ENCODE measurements around the gene SPIRE2.
"Not testable (repeated sequence)": the region's sequence is repeated elsewhere in the genome, so short reads cannot be mapped to it uniquely, and the experiment has no call there.

Gene SPIRE2, protein sequence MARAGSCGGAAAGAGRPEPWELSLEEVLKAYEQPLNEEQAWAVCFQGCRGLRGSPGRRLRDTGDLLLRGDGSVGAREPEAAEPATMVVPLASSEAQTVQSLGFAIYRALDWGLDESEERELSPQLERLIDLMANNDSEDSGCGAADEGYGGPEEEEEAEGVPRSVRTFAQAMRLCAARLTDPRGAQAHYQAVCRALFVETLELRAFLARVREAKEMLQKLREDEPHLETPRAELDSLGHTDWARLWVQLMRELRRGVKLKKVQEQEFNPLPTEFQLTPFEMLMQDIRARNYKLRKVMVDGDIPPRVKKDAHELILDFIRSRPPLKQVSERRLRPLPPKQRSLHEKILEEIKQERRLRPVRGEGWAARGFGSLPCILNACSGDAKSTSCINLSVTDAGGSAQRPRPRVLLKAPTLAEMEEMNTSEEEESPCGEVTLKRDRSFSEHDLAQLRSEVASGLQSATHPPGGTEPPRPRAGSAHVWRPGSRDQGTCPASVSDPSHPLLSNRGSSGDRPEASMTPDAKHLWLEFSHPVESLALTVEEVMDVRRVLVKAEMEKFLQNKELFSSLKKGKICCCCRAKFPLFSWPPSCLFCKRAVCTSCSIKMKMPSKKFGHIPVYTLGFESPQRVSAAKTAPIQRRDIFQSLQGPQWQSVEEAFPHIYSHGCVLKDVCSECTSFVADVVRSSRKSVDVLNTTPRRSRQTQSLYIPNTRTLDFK

DNA sequence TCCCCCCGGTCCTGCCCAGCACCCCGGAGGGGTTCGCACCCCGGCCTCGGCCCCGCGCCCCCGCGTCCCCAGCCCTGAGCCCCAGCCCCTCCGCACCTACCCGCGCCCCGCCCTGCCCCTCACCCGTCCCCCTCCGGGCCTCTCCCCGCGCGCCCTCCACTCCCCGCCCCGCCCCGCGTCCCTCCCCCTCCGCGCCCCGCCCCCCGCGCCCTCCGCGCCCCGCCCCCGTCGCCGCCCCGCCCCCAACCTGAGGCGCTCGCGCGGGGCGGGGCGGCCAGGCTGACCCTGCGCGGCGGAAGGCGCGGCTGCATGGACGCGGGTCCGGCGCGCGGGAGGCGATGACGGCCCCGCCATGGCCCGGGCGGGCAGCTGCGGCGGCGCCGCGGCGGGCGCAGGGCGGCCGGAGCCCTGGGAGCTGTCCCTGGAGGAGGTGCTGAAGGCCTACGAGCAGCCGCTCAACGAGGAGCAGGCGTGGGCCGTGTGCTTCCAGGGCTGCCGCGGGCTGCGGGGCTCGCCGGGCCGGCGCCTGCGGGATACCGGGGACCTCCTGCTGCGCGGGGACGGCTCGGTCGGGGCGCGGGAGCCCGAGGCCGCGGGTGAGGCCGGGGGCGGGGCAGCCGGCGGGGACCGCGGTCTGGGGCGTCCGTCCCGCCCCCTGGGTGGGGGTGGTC is at the start of gene SPIRE2:
TSS of gene SPIRE2 (plus strand) at position 277 of the 671 bp plus-strand sequence. CDS start at position 353, 76 bp downstream.
- peak; percentile 38 for DNase-seq (ENCODE audit: low spot score)

DNA sequence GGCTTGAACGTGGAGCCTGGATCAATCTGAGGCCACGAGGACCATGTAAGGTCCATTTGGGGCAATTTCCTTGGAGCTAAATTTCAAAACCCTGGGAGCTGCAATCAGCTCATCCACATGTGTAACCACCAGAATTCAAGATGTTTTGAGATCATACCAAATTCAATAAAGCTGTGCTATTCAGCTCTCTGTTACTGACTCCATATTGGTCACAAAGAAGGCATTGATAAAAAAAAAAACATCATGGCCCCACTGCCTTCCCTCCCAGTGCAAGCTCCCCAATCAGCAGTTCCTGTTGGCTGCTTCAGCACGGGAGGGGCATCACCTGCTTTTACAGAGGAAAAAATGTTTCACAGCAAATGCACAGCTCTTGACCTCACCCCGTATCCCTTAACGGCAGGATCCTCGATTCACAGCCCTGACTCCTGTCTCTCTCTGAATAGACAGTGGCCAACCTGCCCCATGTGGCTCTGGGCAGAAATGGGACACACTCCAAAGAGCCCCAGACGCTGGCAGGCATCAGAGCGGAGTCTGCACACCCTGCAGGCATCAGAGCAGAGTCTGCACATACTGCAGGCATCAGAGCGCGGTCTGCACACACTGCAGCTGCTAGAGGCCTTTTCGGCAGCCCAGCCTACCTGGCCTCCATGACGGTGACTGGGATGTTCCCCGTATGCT is 48.9 kb upstream of the SPIRE2 start:
- peak; percentile 92 for DNase-seq (ENCODE audit: low spot score)

- DNase-seq (ENCODE audit: low spot score) = no peak
Measured at GRCh38 chr16:89779909-89780305, 48.4 kb upstream of the SPIRE2 start.

DNA sequence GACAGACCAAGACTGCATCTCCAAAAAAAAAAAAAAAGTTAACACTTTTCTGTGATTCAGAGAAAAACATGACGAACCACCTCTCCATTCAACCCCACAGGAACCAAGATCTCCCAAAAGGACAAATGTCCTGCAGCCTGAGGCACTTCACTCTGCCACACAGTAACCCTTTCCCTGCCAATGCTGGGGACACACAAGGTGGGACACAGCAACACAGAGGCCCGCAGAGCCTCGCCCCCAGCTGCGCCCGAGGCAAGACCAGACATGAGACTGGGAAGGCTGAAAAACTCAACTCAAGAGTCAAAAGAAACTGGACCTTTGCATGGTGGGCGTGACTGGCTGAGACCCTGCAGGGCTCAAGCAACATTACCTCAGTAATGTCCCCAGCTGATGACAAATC is 45.8 kb upstream of the SPIRE2 start:
- no peak for DNase-seq (ENCODE audit: low spot score)

- not testable (repeated sequence) for DNase-seq (ENCODE audit: low spot score)
Measured at GRCh38 chr16:89783952-89784351, 44.3 kb upstream of the SPIRE2 start.

DNA sequence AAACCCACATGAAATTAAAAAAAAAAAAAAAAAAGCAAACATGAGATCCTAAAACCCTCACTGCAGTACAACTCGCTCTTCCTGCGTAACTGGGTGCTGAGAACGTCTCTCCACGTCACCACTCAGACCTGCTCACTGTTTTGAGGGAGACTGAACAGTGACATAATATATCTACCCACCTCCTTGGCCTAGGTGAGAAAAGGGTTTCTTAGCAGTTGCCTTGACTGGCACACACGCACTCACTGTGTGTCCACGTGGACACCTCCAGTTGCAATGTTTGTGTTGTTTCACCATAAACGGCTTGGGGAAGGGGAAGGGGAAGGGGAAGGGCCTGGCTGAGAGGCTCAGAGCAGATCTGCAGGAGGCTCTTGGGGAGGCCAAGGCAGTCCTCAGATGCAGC is 43.9 kb upstream of the SPIRE2 start:
- no peak for DNase-seq (ENCODE audit: low spot score)

- no peak for DNase-seq (ENCODE audit: low spot score)
Measured at GRCh38 chr16:89785523-89786155, 42.6 kb upstream of the SPIRE2 start.

DNA sequence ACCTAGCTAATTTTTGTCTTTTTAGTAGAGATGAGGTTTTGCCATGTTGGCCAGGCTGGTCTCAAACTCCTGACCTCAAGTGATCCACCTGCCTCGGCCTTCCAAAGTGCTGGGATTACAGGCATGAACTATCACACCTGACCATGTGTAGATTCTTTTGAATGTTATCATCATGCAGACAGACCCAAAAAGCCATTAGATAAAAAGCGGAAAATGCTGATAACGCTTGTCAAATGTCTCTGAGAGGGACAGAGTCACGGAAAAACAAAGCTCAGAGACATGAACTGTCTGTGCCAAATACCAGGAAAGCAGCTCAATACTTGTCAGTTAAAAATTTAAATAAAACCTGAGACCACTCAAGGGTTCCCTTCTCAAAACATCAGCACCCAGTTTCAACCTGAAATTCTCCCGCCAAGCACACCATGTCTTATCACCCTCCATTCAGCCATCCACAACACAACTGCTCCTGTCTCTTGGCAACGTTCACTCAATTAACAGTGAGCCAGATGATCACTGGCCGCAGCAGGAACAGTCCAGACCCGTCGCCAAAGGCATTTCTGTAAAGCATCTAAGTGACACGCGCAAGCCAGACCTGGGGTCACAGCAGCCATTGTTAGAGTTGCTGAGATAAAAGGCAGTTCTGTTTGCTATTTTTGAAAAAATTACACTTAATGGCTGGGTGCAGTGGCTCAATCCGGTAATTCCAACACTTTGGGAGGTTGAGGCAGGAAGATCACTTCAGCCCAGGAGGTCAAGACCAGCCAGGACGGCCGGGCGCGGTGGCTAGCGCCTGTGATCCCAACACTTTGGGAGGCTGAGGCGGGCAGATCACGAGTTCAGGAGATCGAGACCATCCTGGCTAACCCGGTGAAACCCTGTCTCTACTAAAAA is 41.6 kb upstream of the SPIRE2 start:
- DNase-seq (ENCODE audit: low spot score) = no peak

DNA sequence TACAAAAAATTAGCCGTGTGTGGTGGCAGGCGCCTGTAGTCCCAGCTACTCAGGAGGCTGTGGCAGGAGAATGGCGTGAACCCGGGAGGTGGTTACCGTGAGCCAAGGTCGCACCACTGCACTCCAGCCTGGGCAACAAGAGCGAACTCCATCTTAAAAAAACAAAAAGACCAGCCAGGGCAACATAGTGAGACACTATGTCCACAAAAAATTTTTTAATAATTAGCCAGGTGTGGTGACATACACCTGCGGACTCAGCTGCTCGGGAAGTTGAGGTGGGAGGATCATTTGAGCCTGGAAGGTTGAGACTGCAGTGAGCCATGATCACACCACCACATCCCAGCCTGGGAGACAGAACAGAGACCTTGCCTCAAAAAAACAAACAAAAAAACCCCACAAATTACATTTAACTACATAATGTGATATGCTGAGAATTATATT is 40.9 kb upstream of the SPIRE2 start:
- no peak for DNase-seq (ENCODE audit: low spot score)

DNA sequence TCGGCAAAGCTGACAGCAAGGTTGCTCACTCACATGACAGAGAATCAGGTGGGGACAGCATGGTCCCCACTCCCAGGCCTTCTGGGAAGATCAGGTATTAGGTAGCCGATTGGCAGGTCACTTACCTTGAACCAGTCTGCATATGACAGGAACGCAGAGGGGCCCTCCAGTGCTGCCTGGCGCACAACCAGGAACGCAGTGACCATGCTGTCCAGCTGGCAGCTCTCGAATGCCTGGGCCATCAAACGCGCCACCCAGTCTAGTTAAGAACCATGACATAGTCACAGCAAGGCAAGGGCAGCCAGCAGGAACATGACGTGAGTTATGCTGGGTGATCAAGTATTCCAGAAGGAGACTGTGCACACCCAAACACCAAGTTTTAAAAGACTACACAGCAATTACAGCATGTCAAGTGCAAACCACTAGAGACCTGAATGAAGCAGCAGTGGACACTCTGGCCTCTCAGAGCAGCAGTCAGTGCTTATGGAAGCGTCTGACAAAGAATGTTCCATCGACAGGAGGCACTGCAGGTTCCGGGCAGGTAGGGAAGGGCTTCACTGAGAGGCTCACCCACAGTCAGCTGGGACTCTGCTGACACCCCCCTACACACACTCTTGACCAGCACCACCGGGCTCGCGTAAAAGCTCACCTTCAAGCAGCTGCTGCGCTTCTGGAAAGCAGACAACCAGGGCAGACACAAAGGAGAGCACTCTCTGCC is 36.8 kb upstream of the SPIRE2 start:
- DNase-seq (ENCODE audit: low spot score) = peak; percentile 59

GRCh38 chr16:89793092-89793491 is 35.2 kb upstream of the SPIRE2 start:
- DNase-seq (ENCODE audit: low spot score) = peak; percentile 58

GRCh38 chr16:89793955-89794354 is 34.3 kb upstream of the SPIRE2 start:
- DNase-seq (ENCODE audit: low spot score) = no peak

DNA sequence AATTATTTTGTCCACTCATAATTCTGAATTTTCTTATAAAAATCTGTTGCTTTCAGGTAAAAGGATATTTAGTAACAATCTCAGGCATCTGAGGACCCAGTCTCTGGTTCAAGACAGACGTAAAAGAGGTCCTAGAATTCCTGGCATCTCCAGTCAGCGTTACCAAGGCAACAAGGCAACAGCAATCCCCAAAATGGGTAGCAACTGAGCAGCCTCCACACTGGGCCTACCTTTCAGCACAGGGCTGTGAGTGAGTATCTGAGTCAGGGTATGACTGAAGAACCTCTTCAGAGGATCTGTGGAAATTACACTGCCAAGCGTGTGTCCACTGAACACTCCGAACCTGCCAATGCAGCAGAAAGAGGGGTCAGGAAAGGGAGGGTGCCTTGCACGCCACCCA is 32.6 kb upstream of the SPIRE2 start:
- no peak for DNase-seq (ENCODE audit: low spot score)

- no peak for DNase-seq (ENCODE audit: low spot score)
Measured at GRCh38 chr16:89796104-89796503, 32.2 kb upstream of the SPIRE2 start.

DNA sequence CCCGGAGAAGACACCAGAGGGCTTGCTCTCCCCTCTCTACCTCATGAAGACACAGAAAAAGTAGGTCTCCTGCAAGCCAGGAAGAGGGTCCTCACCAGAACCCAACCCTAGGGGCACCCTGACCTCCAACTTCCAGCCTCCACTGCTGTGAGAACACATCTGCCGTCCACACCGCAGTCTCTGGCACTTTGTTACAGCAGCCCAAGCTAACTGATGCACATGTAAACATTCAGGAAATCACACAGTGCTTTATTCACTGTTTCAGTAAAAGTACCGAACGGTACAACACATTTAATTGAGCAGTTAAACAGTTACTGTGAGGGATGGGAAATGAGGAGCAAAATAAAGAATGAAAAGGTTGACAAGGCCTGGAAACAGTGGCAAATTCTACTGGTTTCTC is 30.1 kb upstream of the SPIRE2 start:
- DNase-seq (ENCODE audit: low spot score) = no peak

DNA sequence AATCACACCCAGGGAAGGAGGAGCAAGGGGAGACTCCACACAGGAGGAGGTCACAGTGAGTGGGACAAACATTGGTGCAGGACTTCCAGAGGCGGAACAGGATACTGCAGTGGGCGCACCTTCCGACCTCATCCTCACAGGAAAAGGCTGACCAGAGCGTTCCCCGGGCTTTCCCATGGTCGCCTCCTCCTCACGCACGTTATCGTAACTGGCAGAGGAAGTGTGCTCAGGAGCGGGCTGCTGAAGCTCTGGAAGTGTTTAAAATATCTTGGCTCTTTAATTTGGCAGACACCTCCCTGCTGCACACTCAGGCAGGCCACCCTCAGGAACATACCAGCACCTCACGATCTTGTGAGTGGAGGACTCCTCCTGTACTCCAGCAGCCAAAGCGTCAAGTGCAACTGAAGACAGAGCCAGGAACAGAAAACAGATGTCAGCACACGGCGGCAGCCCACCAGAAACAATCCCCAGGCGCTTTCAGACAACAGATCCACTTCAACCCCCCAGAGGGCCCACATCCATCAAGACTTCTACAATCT is 29.4 kb upstream of the SPIRE2 start:
- no peak for DNase-seq (ENCODE audit: low spot score)

GRCh38 chr16:89801800-89802199 is 26.5 kb upstream of the SPIRE2 start:
- no peak for DNase-seq (ENCODE audit: low spot score)

GRCh38 chr16:89805136-89805905 is 23.0 kb upstream of the SPIRE2 start:
- peak; percentile 70 for DNase-seq (ENCODE audit: low spot score)

All from cerebellar cortex (tissue), 1 donor.